Stomach (tissue), 9 donors: ENCODE results near the gene TCF23. TPM values are rescaled to one million over a fixed set of nuclear protein-coding genes. Genes with fewer than 3 reads are reported as not detected.

ENCODE experiments used
- DNase-seq, 2 donors: peaks; one replicate each; pipeline versions ENCODE4 v3.0.0 to v3.0.0-alpha.2; 2013 to 2019
- H3K27ac ChIP-seq, 5 donors: fragments of 200-600 bp in 4 of 5; sonication (generic) in 4 of 5; one replicate each; pipeline ENCODE4 v1.5.1; 2013 to 2019; ENCODE audit warnings: mild to moderate bottlenecking in 1 of 5, moderate library complexity in 1 of 5
- H3K27me3 ChIP-seq, 3 donors: fragments of 200-600 bp; sonication (generic); one replicate each; pipeline ENCODE4 v1.5.1; 2017 to 2019; ENCODE audit warnings: mixed run types in 1 of 3
- H3K36me3 ChIP-seq, 4 donors: fragments of 200-600 bp; sonication (generic); 1 replicate in 3 of 4; 2 replicates in 1 of 4; pipeline ENCODE4 v1.5.1; 2016 to 2019
- H3K4me1 ChIP-seq, 4 donors: fragments of 200-600 bp; sonication (generic); one replicate each; pipeline ENCODE4 v1.5.1; 2016 to 2019
- H3K4me3 ChIP-seq, 4 donors: fragments of 200-600 bp; sonication (generic) in 3 of 4; one replicate each; pipeline ENCODE4 v1.5.1; 2016 to 2019; ENCODE audit warnings: mild to moderate bottlenecking in 1 of 4
- H3K9me3 ChIP-seq, 4 donors: fragments of 200-600 bp; sonication (generic); one replicate each; pipeline ENCODE4 v1.5.1; 2016 to 2019
- EP300 ChIP-seq: sonication (generic); formaldehyde crosslinking; IDR thresholded peaks from one replicate; pipeline ENCODE4 v1.6.1; 2017; ENCODE audit warnings: antibody characterized with exemption
- POLR2A ChIP-seq, 4 donors: fragments of 450-650 bp; IDR thresholded peaks; one replicate each; pipeline ENCODE4 v1.6.1; 2016; ENCODE audit warnings: antibody characterized with exemption in 4 of 4, control low read depth in 2 of 4, mild to moderate bottlenecking in 1 of 4, moderate library complexity in 1 of 4
- POLR2AphosphoS5 ChIP-seq, 3 donors: sonication (generic); formaldehyde crosslinking; IDR thresholded peaks; one replicate each; pipeline ENCODE4 v1.6.1; 2016; ENCODE audit warnings: antibody characterized with exemption in 3 of 3
- WGBS, 5 donors: extraction: QIAGEN DNeasy Blood & Tissue Kit in 3 of 5; methylation state at CpG; one replicate each; pipeline versions ENCODE4 v1.1.5 to v1.1.7; 2013 to 2018; 5-methylcytosine and 5-hydroxymethylcytosine counted together
- intact Hi-C: fragments of 100-400 bp; cut with DNase I; formaldehyde crosslinking; loops from one replicate; pipeline ENCODE4 v1.15.1; 2023; ENCODE audit warnings: low total_unique reads
- polyA plus RNA-seq, 3 donors: library from polyadenylated mRNA; stranded (reverse); fragments of 200-250 nt; gene quantifications; one replicate each; pipeline ENCODE4 v1.2.3, GENCODE V29; 2013
- total RNA-seq, 5 donors: library from RNA; depleted of rRNA; stranded (reverse); fragments of >200 nt; gene quantifications; one replicate each; pipeline versions ENCODE4 v1.1.0 to v1.2.3, GENCODE V29; 2014 to 2016
- TF ChIP-seq, protein P1 (sequence below), 7 experiments: fragments of 450-650 bp in 4 of 7; fragments of 200-600 bp in 3 of 7; sonication (generic) in 3 of 7; IDR thresholded peaks; one replicate each; pipeline ENCODE4 v1.5.1; 2016 to 2019; ENCODE audit warnings: antibody characterized with exemption in 7 of 7, control low read depth in 2 of 7, mild to moderate bottlenecking in 1 of 7
- donor health status: healthy with polysubstance abuse.
- donor health status: Bipolar disorder and iron deficiency.
- donor health status: healthy.

Gene TCF23
- total and polyA plus RNA-seq, 8 donors = 0.03 TPM; not detected in 7

DNA sequence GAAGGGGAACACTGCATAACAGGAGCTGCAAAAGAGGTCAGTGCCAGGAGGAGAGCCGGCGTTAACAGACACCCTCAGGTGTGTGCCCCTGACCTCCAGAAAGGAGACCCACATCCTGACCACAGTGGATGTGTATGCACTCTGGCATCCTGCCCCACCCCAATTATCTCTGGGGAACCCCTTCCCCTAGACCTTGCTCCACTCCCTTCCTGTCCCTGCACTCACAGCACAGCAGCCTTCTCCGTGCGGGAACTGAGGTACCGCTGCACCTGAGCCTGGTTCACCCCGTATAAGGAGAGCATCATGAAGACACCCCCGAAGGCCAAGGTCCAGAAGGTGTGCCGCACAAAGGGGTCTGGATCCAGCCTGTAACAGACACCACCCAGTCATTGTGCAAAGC, 55.8 kb downstream of the TCF23 start:
- Histone ChIP-seq H3K9me3 (no peaks in the 10 kb centered on the region), H3K4me3 (no peak overlapping the region), H3K27me3 (no peaks in the 10 kb centered on the region), H3K4me1 (no peaks in the 10 kb centered on the region), H3K36me3 (peaks cover 51 to 100% (median 98%) of the 10 kb centered on the region in 4 donors), H3K27ac (no peak overlapping the region)
- TF ChIP-seq, protein P1, sequence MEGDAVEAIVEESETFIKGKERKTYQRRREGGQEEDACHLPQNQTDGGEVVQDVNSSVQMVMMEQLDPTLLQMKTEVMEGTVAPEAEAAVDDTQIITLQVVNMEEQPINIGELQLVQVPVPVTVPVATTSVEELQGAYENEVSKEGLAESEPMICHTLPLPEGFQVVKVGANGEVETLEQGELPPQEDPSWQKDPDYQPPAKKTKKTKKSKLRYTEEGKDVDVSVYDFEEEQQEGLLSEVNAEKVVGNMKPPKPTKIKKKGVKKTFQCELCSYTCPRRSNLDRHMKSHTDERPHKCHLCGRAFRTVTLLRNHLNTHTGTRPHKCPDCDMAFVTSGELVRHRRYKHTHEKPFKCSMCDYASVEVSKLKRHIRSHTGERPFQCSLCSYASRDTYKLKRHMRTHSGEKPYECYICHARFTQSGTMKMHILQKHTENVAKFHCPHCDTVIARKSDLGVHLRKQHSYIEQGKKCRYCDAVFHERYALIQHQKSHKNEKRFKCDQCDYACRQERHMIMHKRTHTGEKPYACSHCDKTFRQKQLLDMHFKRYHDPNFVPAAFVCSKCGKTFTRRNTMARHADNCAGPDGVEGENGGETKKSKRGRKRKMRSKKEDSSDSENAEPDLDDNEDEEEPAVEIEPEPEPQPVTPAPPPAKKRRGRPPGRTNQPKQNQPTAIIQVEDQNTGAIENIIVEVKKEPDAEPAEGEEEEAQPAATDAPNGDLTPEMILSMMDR (IDR thresholded peaks at IDR 0.05) = no peak
- TF ChIP-seq EP300 (no peak), POLR2AphosphoS5 (IDR thresholded peaks at IDR 0.05) (no peak), POLR2A (IDR thresholded peaks at IDR 0.05) (no peak)
- 92 to 99% (median 96%) methylated on average over 8 of the region's 8 CpGs for WGBS, 5 donors
- no peak for DNase-seq
- intact Hi-C loops = no loop called here

DNA sequence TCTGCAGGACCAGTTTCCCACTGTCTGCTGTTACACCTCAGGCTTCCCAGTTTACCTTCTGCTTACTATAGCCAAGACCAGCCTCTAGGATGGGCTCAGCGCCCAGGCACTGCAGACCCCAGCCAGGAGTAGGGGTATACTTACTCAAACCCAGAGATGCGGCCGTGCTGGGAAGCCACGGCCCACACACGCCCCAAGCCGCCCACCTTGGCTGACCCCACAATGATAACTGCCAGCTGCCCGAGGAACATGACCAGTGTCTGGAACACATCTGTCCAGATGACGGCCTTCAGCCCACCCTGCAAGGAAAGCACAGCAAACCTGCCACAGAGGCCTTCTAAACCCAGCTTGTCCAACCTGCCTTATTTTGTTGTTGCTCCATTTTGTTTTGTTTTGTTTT, 56.4 kb downstream of the TCF23 start:
- Histone ChIP-seq H3K27ac (no peak overlapping the region), H3K27me3 (no peaks in the 10 kb centered on the region), H3K36me3 (peaks cover 48 to 97% (median 92%) of the 10 kb centered on the region in 4 donors), H3K9me3 (no peaks in the 10 kb centered on the region), H3K4me3 (no peak overlapping the region), H3K4me1 (peaks cover 0 to 5% (median 2%) of the 10 kb centered on the region in 4 donors)
- TF ChIP-seq POLR2A (IDR thresholded peaks at IDR 0.05) (no peak), EP300 (no peak), POLR2AphosphoS5 (IDR thresholded peaks at IDR 0.05) (no peak)
- TF ChIP-seq, protein P1 (IDR thresholded peaks at IDR 0.05) = no peak
- 69 to 84% (median 80%) methylated on average over 8 of the region's 8 CpGs for WGBS, 5 donors
- intact Hi-C loops = no loop called here
- DNase-seq = no peak

DNA sequence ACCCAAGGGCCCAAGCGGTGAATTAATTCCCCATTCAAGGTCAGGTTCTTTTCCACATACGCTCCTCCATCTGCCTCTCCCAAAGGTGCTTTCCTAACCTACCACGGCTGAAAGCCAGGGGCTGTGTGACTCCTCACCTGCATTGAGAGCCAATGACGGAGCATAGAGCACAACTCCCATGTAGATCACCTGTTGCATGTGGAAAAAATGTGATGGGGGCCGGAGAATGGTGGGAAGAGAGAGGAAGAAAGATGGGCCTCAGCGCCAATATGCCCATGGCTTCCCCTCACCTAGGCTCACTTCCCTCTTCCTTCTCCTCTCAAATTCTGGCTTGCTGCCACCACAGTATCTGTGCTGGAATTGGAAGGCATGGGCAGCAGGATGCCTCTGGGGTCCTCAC, 57.5 kb downstream of the TCF23 start:
- peaks cover 41 to 86% (median 80%) of the 10 kb centered on the region in 4 donors for H3K36me3 ChIP-seq
- peaks cover 0 to 16% (median 8%) of the 10 kb centered on the region in 4 donors for H3K4me1 ChIP-seq
- TF ChIP-seq, protein P1 (IDR thresholded peaks at IDR 0.05) = no peak
- no peak for TF ChIP-seq POLR2AphosphoS5 (IDR thresholded peaks at IDR 0.05)
- no peak for TF ChIP-seq POLR2A (IDR thresholded peaks at IDR 0.05)
- no peak overlapping the region for H3K4me3 ChIP-seq
- H3K9me3 ChIP-seq = no peaks in the 10 kb centered on the region
- no peak for DNase-seq
- H3K27me3 ChIP-seq = no peaks in the 10 kb centered on the region
- H3K27ac ChIP-seq = no peak overlapping the region
- 91 to 97% (median 95%) methylated on average over 6 of the region's 6 CpGs for WGBS, 5 donors
- intact Hi-C loops = no loop called here

Other genes starting within 250 kb of the TCF23 start
- gene MAPRE3, start 178.4 kb upstream of the TCF23 start, total RNA-seq = 10 to 100 TPM in 2 of 5 donors, 1 to 10 TPM in 3; 7.0 to 19.9 (median 9.9) TPM
- 10 to 100 TPM; 12.3 to 24.1 (median 14.8) TPM for gene MAPRE3, start 178.4 kb upstream of the TCF23 start, polyA plus RNA-seq
- gene TMEM214, start 116.0 kb upstream of the TCF23 start, total RNA-seq = 100 to 1,000 TPM in 2 of 5 donors, 10 to 100 TPM in 3; 30.1 to 206 (median 89.5) TPM
- 10 to 100 TPM; 17.1 to 35.1 (median 28.1) TPM for gene TMEM214, start 116.0 kb upstream of the TCF23 start, polyA plus RNA-seq
- 10 to 100 TPM in 3 of 5 donors, 1 to 10 TPM in 2; 7.8 to 29.0 (median 11.6) TPM for gene AGBL5, start 97.3 kb upstream of the TCF23 start, total RNA-seq
- gene AGBL5, start 97.3 kb upstream of the TCF23 start, polyA plus RNA-seq = 10 to 100 TPM; 11.5 to 16.6 (median 13.6) TPM
- 100 to 1,000 TPM in 4 of 5 donors, 10 to 100 TPM in 1; 16.8 to 281 (median 134) TPM for gene OST4, start 77.3 kb upstream of the TCF23 start, total RNA-seq
- 100 to 1,000 TPM; 421 to 610 (median 506) TPM for gene OST4, start 77.3 kb upstream of the TCF23 start, polyA plus RNA-seq
- gene EMILIN1, start 70.4 kb upstream of the TCF23 start, total RNA-seq = 100 to 1,000 TPM in 2 of 5 donors, 10 to 100 TPM in 3; 17.5 to 208 (median 89.2) TPM
- 10 to 100 TPM; 19.6 to 53.1 (median 31.1) TPM for gene EMILIN1, start 70.4 kb upstream of the TCF23 start, polyA plus RNA-seq
- 10 to 100 TPM in 1 of 5 donors, 1 to 10 TPM in 3, not detected in 1; 1.3 to 18.2 (median 3.0) TPM for gene KHK, start 62.2 kb upstream of the TCF23 start, total RNA-seq
- gene KHK, start 62.2 kb upstream of the TCF23 start, polyA plus RNA-seq = 1 to 10 TPM; 3.5 to 5.9 (median 4.2) TPM
- 1 to 10 TPM in 3 of 5 donors, not detected in 2; 1.4 to 4.1 (median 2.6) TPM for gene CGREF1, start 29.9 kb upstream of the TCF23 start, total RNA-seq
- 1 to 10 TPM; 2.3 to 3.2 (median 2.4) TPM for gene CGREF1, start 29.9 kb upstream of the TCF23 start, polyA plus RNA-seq
- gene ABHD1, start 25.2 kb upstream of the TCF23 start, total RNA-seq = not detected
- under 1 TPM in 2 of 3 donors, not detected in 1; 0.23 to 0.75 TPM for gene ABHD1, start 25.2 kb upstream of the TCF23 start, polyA plus RNA-seq
- gene PREB, start 14.4 kb upstream of the TCF23 start, total RNA-seq = 100 to 1,000 TPM in 1 of 5 donors, 10 to 100 TPM in 4; 14.2 to 107 (median 29.4) TPM
- gene PREB, start 14.4 kb upstream of the TCF23 start, polyA plus RNA-seq = 10 to 100 TPM; 37.3 to 48.4 (median 44.6) TPM
- gene PRR30, start 9.6 kb upstream of the TCF23 start, total RNA-seq = not detected
- gene PRR30, start 9.6 kb upstream of the TCF23 start, polyA plus RNA-seq = not detected
- 100 to 1,000 TPM in 3 of 5 donors, 10 to 100 TPM in 2; 67.4 to 532 (median 131) TPM for gene ATRAID, start 63.0 kb downstream of the TCF23 start, total RNA-seq
- gene ATRAID, start 63.0 kb downstream of the TCF23 start, polyA plus RNA-seq = 100 to 1,000 TPM in 2 of 3 donors, 10 to 100 TPM in 1; 86.6 to 140 (median 111) TPM
- gene SLC5A6, start 63.3 kb downstream of the TCF23 start, total RNA-seq = 10 to 100 TPM; 19.3 to 71.0 (median 24.9) TPM
- 10 to 100 TPM in 1 of 3 donors, 1 to 10 TPM in 2; 5.7 to 15.0 (median 6.0) TPM for gene SLC5A6, start 63.3 kb downstream of the TCF23 start, polyA plus RNA-seq
- gene CAD, start 68.4 kb downstream of the TCF23 start, total RNA-seq = 100 to 1,000 TPM in 2 of 5 donors, 10 to 100 TPM in 3; 12.2 to 130 (median 78.2) TPM
- gene CAD, start 68.4 kb downstream of the TCF23 start, polyA plus RNA-seq = 10 to 100 TPM in 1 of 3 donors, 1 to 10 TPM in 2; 4.4 to 16.5 (median 6.5) TPM
- not detected for gene SLC30A3, start 114.0 kb downstream of the TCF23 start, total RNA-seq
- not detected for gene SLC30A3, start 114.0 kb downstream of the TCF23 start, polyA plus RNA-seq
- gene DNAJC5G, start 126.4 kb downstream of the TCF23 start, total RNA-seq = not detected
- not detected for gene DNAJC5G, start 126.4 kb downstream of the TCF23 start, polyA plus RNA-seq
- gene TRIM54, start 133.4 kb downstream of the TCF23 start, total RNA-seq = under 1 TPM in 1 of 5 donors, not detected in 4; 0.87 TPM
- under 1 TPM; 0.13 to 0.61 (median 0.25) TPM for gene TRIM54, start 133.4 kb downstream of the TCF23 start, polyA plus RNA-seq
- 1 to 10 TPM in 1 of 5 donors, not detected in 4; 6.7 TPM for gene UCN, start 159.4 kb downstream of the TCF23 start, total RNA-seq
- gene UCN, start 159.4 kb downstream of the TCF23 start, polyA plus RNA-seq = 1 to 10 TPM in 2 of 3 donors, not detected in 1; 3.5 to 4.1 TPM
- gene MPV17, start 174.1 kb downstream of the TCF23 start, total RNA-seq = 10 to 100 TPM in 4 of 5 donors, 1 to 10 TPM in 1; 8.7 to 98.0 (median 58.9) TPM
- gene MPV17, start 174.1 kb downstream of the TCF23 start, polyA plus RNA-seq = 10 to 100 TPM; 41.7 to 84.0 (median 58.2) TPM
- gene GTF3C2, start 207.8 kb downstream of the TCF23 start, total RNA-seq = 100 to 1,000 TPM in 1 of 5 donors, 10 to 100 TPM in 4; 25.7 to 125 (median 62.6) TPM
- gene GTF3C2, start 207.8 kb downstream of the TCF23 start, polyA plus RNA-seq = 10 to 100 TPM; 18.8 to 37.1 (median 28.3) TPM
- gene EIF2B4, start 221.3 kb downstream of the TCF23 start, total RNA-seq = 10 to 100 TPM; 16.2 to 42.2 (median 27.2) TPM
- 10 to 100 TPM; 42.0 to 63.9 (median 51.1) TPM for gene EIF2B4, start 221.3 kb downstream of the TCF23 start, polyA plus RNA-seq
- 10 to 100 TPM; 28.6 to 70.4 (median 67.2) TPM for gene SNX17, start 221.6 kb downstream of the TCF23 start, total RNA-seq
- gene SNX17, start 221.6 kb downstream of the TCF23 start, polyA plus RNA-seq = 10 to 100 TPM; 58.3 to 70.2 (median 68.9) TPM
- gene ZNF513, start 231.7 kb downstream of the TCF23 start, total RNA-seq = 10 to 100 TPM; 10.3 to 58.9 (median 19.1) TPM
- 10 to 100 TPM; 12.4 to 23.6 (median 15.4) TPM for gene ZNF513, start 231.7 kb downstream of the TCF23 start, polyA plus RNA-seq